T-helper 17 cell (primary cell): Measurements from ENCODE around the gene SMYD4. TPM values are rescaled to one million over a fixed set of nuclear protein-coding genes. Genes with fewer than 3 reads are reported as not detected.
"Not testable (repeated sequence)": the region's sequence is repeated elsewhere in the genome, so short reads cannot be mapped to it uniquely, and the experiment has no call there.

Source experiments
- ATAC-seq: fragments of 150-1000 bp; cut with Tn5 transposase; 2 replicates; pipeline ENCODE4 v1.10.0; 2021; ENCODE audit warnings: mild to moderate bottlenecking, moderate library complexity
- DNase-seq, 3 donors: peaks; one replicate each; pipeline versions ENCODE4 v3.0.0 to v3.0.0-alpha.2; 2020 to 2021
- H3K9me3 ChIP-seq: one replicate; pipeline ENCODE4 v1.7.0; 2013; ENCODE audit warnings: low read length, mild to moderate bottlenecking; ENCODE audit not compliant: control insufficient read depth, poor library complexity, severe bottlenecking
- H3K27ac Mint-ChIP-seq: one replicate; pipeline ENCODE4 v1.8.0; 2022; ENCODE audit warnings: mild to moderate bottlenecking, moderate library complexity, mixed read lengths
- H3K27me3 Mint-ChIP-seq: one replicate; pipeline ENCODE4 v1.8.0; 2022; ENCODE audit warnings: mixed read lengths
- H3K36me3 Mint-ChIP-seq: one replicate; pipeline ENCODE4 v1.8.0; 2022; ENCODE audit warnings: low read depth, mixed read lengths
- H3K4me1 Mint-ChIP-seq: one replicate; pipeline ENCODE4 v1.8.0; 2022; ENCODE audit warnings: mild to moderate bottlenecking, mixed read lengths
- H3K4me3 Mint-ChIP-seq: one replicate; pipeline ENCODE4 v1.8.0; 2022; ENCODE audit warnings: mild to moderate bottlenecking, moderate library complexity, mixed read lengths
- total RNA-seq, 4 donors: library from RNA in 2 of 4; stranded (reverse) in 2 of 4; gene quantifications; one replicate each; pipeline ENCODE4 v1.2.3 and lab custom pipeline; 2022 to 2026

Gene SMYD4
- total RNA-seq, 2 donors from 2014 or later = 16.0 to 16.8 TPM

- no peak for DNase-seq
- ATAC-seq = no peak
- H3K27ac Mint-ChIP-seq = no peak overlapping the region
- no peak overlapping the region for H3K4me3 Mint-ChIP-seq
- peaks cover 25% of the 10 kb centered on the region for H3K4me1 Mint-ChIP-seq
- H3K9me3 ChIP-seq = no peaks in the 10 kb centered on the region
- no peaks in the 10 kb centered on the region for H3K36me3 Mint-ChIP-seq
- H3K27me3 Mint-ChIP-seq = no peaks in the 10 kb centered on the region
Measured at GRCh38 chr17:1767358-1767757, 62.3 kb downstream of the SMYD4 start.

- H3K36me3 Mint-ChIP-seq = no peaks in the 10 kb centered on the region
- DNase-seq (no peak), ATAC-seq (no peak)
- H3K9me3 ChIP-seq = no peaks in the 10 kb centered on the region
- H3K27ac Mint-ChIP-seq = no peak overlapping the region
- peaks cover 33% of the 10 kb centered on the region for H3K4me1 Mint-ChIP-seq
- no peaks in the 10 kb centered on the region for H3K27me3 Mint-ChIP-seq
- H3K4me3 Mint-ChIP-seq = no peak overlapping the region
Measured at GRCh38 chr17:1766382-1767135, 63.1 kb downstream of the SMYD4 start.

DNA sequence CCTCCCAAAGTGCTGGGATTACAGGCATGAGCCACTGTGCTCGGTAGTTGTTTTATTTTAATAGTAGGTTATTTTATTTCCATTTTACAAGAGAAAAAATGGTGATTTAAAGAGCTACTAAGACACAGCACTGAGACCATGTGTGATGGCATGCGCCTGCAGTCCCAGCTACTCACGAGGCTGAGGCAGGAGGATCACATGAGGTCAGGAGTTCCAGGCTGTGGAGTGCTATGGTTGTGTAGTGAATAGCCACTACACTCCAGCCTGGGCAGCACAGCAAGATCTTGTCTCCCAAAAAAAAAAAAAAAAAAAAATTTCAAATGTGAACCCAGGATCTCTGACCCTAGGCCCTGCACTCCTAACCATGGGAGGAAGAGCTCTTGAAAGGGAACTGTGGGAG lies 64.1 kb downstream of the SMYD4 start:
- ATAC-seq (no peak), DNase-seq (no peak)
- peaks cover 34% of the 10 kb centered on the region for H3K4me1 Mint-ChIP-seq
- H3K27me3 Mint-ChIP-seq = no peaks in the 10 kb centered on the region
- no peaks in the 10 kb centered on the region for H3K9me3 ChIP-seq
- no peak overlapping the region for H3K27ac Mint-ChIP-seq
- H3K36me3 Mint-ChIP-seq = no peaks in the 10 kb centered on the region
- H3K4me3 Mint-ChIP-seq = no peak overlapping the region

- Mint-ChIP-seq H3K4me3 (peak overlapping the region; percentile 69), H3K27ac (peak overlapping the region; percentile 93), H3K4me1 (peaks cover 29% of the 10 kb centered on the region)
- H3K27me3 Mint-ChIP-seq, DNase-seq, H3K9me3 ChIP-seq, H3K36me3 Mint-ChIP-seq: not testable (repeated sequence)
- ATAC-seq = peak; percentile 2
Measured at GRCh38 chr17:1764705-1765104, 65.0 kb downstream of the SMYD4 start.

DNA sequence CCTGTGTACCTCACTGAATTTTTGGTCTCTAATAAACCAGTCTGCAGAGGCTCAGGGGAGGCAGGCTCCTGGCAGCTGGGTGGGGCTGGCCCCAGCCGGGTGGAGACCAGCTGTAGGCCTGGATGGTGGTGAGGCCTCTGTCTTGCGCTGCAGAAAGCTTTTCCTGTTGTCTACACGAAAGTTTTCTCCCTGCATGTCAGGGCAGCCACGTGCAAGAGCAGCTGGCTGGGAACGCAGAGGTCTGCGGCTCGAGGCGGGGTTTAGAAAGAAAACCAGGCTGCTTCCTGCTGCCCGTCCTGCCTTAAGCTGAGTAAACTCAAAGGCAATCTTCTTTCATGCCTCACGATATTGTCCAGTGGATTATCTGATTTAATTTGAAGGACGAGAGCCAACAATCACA lies 65.4 kb downstream of the SMYD4 start:
- ATAC-seq = peak; percentile 91
- peaks cover 27% of the 10 kb centered on the region for H3K4me1 Mint-ChIP-seq
- peak overlapping the region; percentile 69 for H3K4me3 Mint-ChIP-seq

GRCh38 chr17:1762901-1763898 lies 66.5 kb downstream of the SMYD4 start:
- Mint-ChIP-seq H3K27me3 (no peaks in the 10 kb centered on the region), H3K4me1 (peaks cover 27% of the 10 kb centered on the region), H3K27ac (peak overlapping the region; percentile 93), H3K36me3 (no peaks in the 10 kb centered on the region), H3K4me3 (peak overlapping the region; percentile 69)
- H3K9me3 ChIP-seq = no peaks in the 10 kb centered on the region
- no peak for DNase-seq
- ATAC-seq = no peak

More for the DNA sequence above, 65.4 kb downstream of the SMYD4 start:
- no peaks in the 10 kb centered on the region for H3K9me3 ChIP-seq
- Mint-ChIP-seq H3K27me3 (no peaks in the 10 kb centered on the region), H3K36me3 (no peaks in the 10 kb centered on the region), H3K27ac (peak overlapping the region; percentile 93)
- DNase-seq = peak in 2 of 3 donors; percentile 33 to 39

GRCh38 chr17:1762233-1762900 lies 67.3 kb downstream of the SMYD4 start:
- Mint-ChIP-seq H3K4me3 (no peak overlapping the region), H3K36me3 (no peaks in the 10 kb centered on the region), H3K27ac (peak overlapping the region; percentile 93), H3K27me3 (no peaks in the 10 kb centered on the region), H3K4me1 (peaks cover 24% of the 10 kb centered on the region)
- no peak for ATAC-seq
- H3K9me3 ChIP-seq = no peaks in the 10 kb centered on the region
- no peak for DNase-seq

DNA sequence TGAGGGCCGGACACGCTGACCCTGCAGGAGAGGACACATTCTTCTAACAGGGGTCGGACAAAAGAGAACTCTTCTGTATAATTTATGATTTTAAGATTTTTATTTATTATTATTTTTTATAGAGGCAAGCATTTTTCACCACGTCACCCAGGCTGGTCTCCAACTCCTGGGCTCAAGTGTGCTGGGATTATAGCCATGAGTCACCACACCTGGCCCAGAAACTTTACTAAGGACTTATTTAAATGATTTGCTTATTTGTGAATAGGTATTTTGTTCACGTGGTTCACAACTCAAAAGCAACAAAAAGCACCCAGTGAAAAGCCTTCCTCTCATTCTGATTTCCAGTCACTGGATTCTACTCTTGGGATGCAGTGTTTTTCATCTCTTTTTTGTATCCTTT lies 70.2 kb downstream of the SMYD4 start:
- H3K4me1 Mint-ChIP-seq = peaks cover 25% of the 10 kb centered on the region
- no peak overlapping the region for H3K4me3 Mint-ChIP-seq
- H3K36me3 Mint-ChIP-seq = no peaks in the 10 kb centered on the region
- ATAC-seq (no peak), DNase-seq (no peak)
- H3K27me3 Mint-ChIP-seq = no peaks in the 10 kb centered on the region
- H3K9me3 ChIP-seq = no peaks in the 10 kb centered on the region
- no peak overlapping the region for H3K27ac Mint-ChIP-seq

DNA sequence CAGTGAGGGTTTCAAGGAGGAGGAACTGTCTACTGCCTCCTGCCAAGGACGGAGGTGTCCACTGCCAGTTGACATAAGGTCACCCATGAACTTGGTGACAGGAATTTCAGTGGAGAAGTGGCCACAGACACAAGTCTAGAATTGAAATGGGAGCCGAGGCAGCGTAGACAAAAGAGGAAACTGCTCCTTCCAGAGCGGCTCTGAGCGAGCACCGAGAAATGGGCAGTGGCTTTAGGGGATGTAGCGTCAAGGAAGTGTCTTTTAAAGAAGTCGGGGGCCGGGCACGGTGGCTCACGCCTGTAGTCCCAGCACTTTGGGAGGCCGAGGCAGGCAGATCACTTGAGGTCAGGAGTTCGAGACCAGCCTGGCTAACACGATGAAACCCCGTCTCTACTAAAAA lies 70.9 kb downstream of the SMYD4 start:
- Mint-ChIP-seq H3K27me3 (no peaks in the 10 kb centered on the region), H3K4me3 (no peak overlapping the region), H3K4me1 (peaks cover 18% of the 10 kb centered on the region), H3K27ac (peak overlapping the region; percentile 74), H3K36me3 (no peaks in the 10 kb centered on the region)
- ATAC-seq (no peak), DNase-seq (no peak)
- no peaks in the 10 kb centered on the region for H3K9me3 ChIP-seq

DNA sequence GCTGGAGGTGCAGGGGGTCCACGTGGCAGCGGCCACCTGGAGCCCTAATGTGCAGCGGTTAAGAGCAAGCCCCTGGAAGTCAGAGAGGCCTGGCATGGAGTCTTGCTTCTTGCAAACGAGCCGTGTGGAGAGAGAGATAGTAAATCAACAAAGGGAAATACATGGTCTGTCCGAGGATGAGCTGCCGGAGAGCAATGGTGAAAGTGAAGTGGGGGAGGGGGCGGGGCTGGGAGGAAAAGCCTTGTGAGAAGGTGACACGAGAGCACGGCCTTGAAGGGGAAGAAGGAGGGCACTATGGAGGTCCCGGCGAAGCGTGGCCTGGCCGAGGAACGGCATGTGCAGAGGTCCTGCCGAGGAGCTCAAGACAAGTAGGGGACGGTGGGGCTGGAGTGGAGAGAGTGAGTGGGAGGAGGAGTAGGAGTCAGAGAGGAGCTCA lies 73.9 kb downstream of the SMYD4 start:
- Mint-ChIP-seq H3K27me3 (no peaks in the 10 kb centered on the region), H3K27ac (no peak overlapping the region), H3K4me3 (peak overlapping the region; percentile 50), H3K4me1 (peaks cover 3% of the 10 kb centered on the region), H3K36me3 (no peaks in the 10 kb centered on the region)
- ATAC-seq (no peak), DNase-seq (no peak)
- H3K9me3 ChIP-seq = no peaks in the 10 kb centered on the region

- no peak overlapping the region for H3K27ac Mint-ChIP-seq
- H3K9me3 ChIP-seq = no peaks in the 10 kb centered on the region
- no peak for DNase-seq
- peak overlapping the region; percentile 50 for H3K4me3 Mint-ChIP-seq
- no peaks in the 10 kb centered on the region for H3K27me3 Mint-ChIP-seq
- peaks cover 3% of the 10 kb centered on the region for H3K4me1 Mint-ChIP-seq
- no peak for ATAC-seq
- H3K36me3 Mint-ChIP-seq = no peaks in the 10 kb centered on the region
Measured at GRCh38 chr17:1755252-1755826, 74.4 kb downstream of the SMYD4 start.

GRCh38 chr17:1754430-1755112 lies 75.1 kb downstream of the SMYD4 start:
- Mint-ChIP-seq H3K36me3 (no peaks in the 10 kb centered on the region), H3K27me3 (no peaks in the 10 kb centered on the region), H3K4me1 (peaks cover 3% of the 10 kb centered on the region), H3K27ac (no peak overlapping the region), H3K4me3 (no peak overlapping the region)
- DNase-seq (no peak), ATAC-seq (no peak)
- H3K9me3 ChIP-seq = no peaks in the 10 kb centered on the region
